HepG2 (cell line): ENCODE results near the gene MRPL38. TPM values are rescaled to one million over a fixed set of nuclear protein-coding genes. Genes with fewer than 3 reads are reported as not detected.

ENCODE experiments used
- DZIP1 ChIP-seq: sonication (generic); formaldehyde crosslinking; IDR thresholded peaks from 2 replicates; pipeline ENCODE4 v1.5.0; 2020; ENCODE audit warnings: mild to moderate bottlenecking, missing genetic modification reagents
- EHMT2 ChIP-seq: fragments of 200-600 bp; sonication (generic); IDR thresholded peaks from 2 replicates; pipeline ENCODE4 v1.7.0; 2017; ENCODE audit warnings: antibody characterized with exemption, low read depth, low read length, borderline replicate concordance
- FOXK2 ChIP-seq: fragments of 450-650 bp; IDR thresholded peaks from 2 replicates; pipeline ENCODE4 v1.6.1; 2016
- HDAC1 ChIP-seq: sonication (generic); formaldehyde crosslinking; IDR thresholded peaks from 2 replicates; pipeline ENCODE4 v1.5.1; 2020; ENCODE audit warnings: mild to moderate bottlenecking, missing genetic modification reagents
- MTA3 ChIP-seq: sonication (generic); formaldehyde crosslinking; IDR thresholded peaks from 2 replicates; pipeline ENCODE4 v1.4.0; 2020; ENCODE audit warnings: missing genetic modification reagents
- MYPOP ChIP-seq: sonication (generic); formaldehyde crosslinking; IDR thresholded peaks from 2 replicates; pipeline ENCODE4 v1.8.1; 2023; ENCODE audit warnings: mild to moderate bottlenecking, moderate library complexity, missing genetic modification reagents
- NCOA5 ChIP-seq: sonication (generic); formaldehyde crosslinking; IDR thresholded peaks from 2 replicates; pipeline ENCODE4 v1.4.0; 2020; ENCODE audit warnings: missing genetic modification reagents
- PAWR ChIP-seq: sonication (generic); formaldehyde crosslinking; IDR thresholded peaks from 2 replicates; pipeline ENCODE4 v1.4.0; 2020; ENCODE audit warnings: missing genetic modification reagents, mild to moderate bottlenecking, borderline replicate concordance
- SOX13 ChIP-seq, 3 experiments: fragments of 450-650 bp in 1 of 3; sonication (generic) in 1 of 3; formaldehyde crosslinking in 1 of 3; IDR thresholded peaks in 2 of 3; conservative IDR thresholded peaks in 1 of 3; 2 replicates each; pipeline versions ENCODE4 v1.5.0 to v1.6.1; 2016 to 2020; ENCODE audit warnings: antibody characterized with exemption in 1 of 3, mild to moderate bottlenecking in 1 of 3, missing compliant biosample characterization in 1 of 3, missing genetic modification reagents in 1 of 3, moderate library complexity in 1 of 3
- TBL1XR1 ChIP-seq: fragments of 150-350 bp; IDR thresholded peaks from 2 replicates; pipeline ENCODE4 v1.6.1; 2014; ENCODE audit warnings: borderline replicate concordance, low read length; ENCODE audit not compliant: partially characterized antibody
- YY1 ChIP-seq: IDR thresholded peaks from 2 replicates; pipeline ENCODE4 v1.6.1; 2011; ENCODE audit warnings: low read length, low read depth, moderate library complexity, mild to moderate bottlenecking; ENCODE audit not compliant: insufficient read depth, insufficient replicate concordance
- ZBED4 ChIP-seq: sonication (generic); formaldehyde crosslinking; IDR thresholded peaks from 2 replicates; pipeline ENCODE4 v1.4.0; 2020; ENCODE audit warnings: missing genetic modification reagents, borderline replicate concordance
- ZNF232 ChIP-seq: sonication (generic); formaldehyde crosslinking; IDR thresholded peaks from 2 replicates; pipeline ENCODE4 v1.4.0; 2020; ENCODE audit warnings: missing genetic modification reagents, borderline replicate concordance
- ZNF331 ChIP-seq: sonication (generic); formaldehyde crosslinking; IDR thresholded peaks from 2 replicates; pipeline ENCODE4 v1.4.0; 2020; ENCODE audit warnings: missing genetic modification reagents
- ZNF431 ChIP-seq: sonication (generic); formaldehyde crosslinking; IDR thresholded peaks from 2 replicates; pipeline ENCODE4 v1.9.0; 2022; ENCODE audit warnings: missing genetic modification reagents, low read depth, mild to moderate bottlenecking, borderline replicate concordance
- ZNF484 ChIP-seq: sonication (generic); formaldehyde crosslinking; IDR thresholded peaks from 2 replicates; pipeline ENCODE4 v1.5.1; 2020; ENCODE audit warnings: mild to moderate bottlenecking, low read depth, missing genetic modification reagents, borderline replicate concordance
- ZNF562 ChIP-seq: sonication (generic); formaldehyde crosslinking; IDR thresholded peaks from 2 replicates; pipeline ENCODE4 v1.8.0; 2022; ENCODE audit warnings: missing genetic modification reagents, borderline replicate concordance
- ZNF615 ChIP-seq: sonication (generic); formaldehyde crosslinking; IDR thresholded peaks from 2 replicates; pipeline ENCODE4 v1.5.0; 2020; ENCODE audit warnings: mild to moderate bottlenecking, missing genetic modification reagents, borderline replicate concordance
- polyA plus RNA-seq, 8 experiments: library from polyadenylated mRNA; depleted of rRNA in 3 of 8; stranded (reverse) in 7 of 8; unstranded in 1 of 8; fragments of >200 nt; fragmentation: Illumina TruSeq in 4 of 8; extraction: Trizol in 4 of 8; gene quantifications; 2 replicates each; pipeline versions ENCODE4 v1.2.1 to v1.2.3, GENCODE V29; 2011 to 2016; ENCODE audit warnings: low read depth in 4 of 8, missing spikeins in 1 of 8, mixed read lengths in 1 of 8; ENCODE audit not compliant: insufficient read depth in 1 of 8
- total RNA-seq, 5 experiments: library from RNA; depleted of rRNA; stranded (reverse); fragments of >200 nt; fragmentation: Illumina TruSeq; extraction: Trizol; gene quantifications; 2 replicates each; pipeline ENCODE4 v1.2.3, GENCODE V29; 2016; ENCODE audit warnings: low read depth in 1 of 5
- TF ChIP-seq, protein P1 (sequence below): sonication (generic); formaldehyde crosslinking; IDR thresholded peaks from 2 replicates; pipeline ENCODE4 v1.5.1; 2020; ENCODE audit warnings: mild to moderate bottlenecking, missing genetic modification reagents, moderate library complexity

MRPL38 gene
- total and polyA plus RNA-seq, 2 of the 13 experiments (the other 11 are each of a cell fraction or from before 2014, with no cell fraction given), result 83.7 to 125 TPM

DNA sequence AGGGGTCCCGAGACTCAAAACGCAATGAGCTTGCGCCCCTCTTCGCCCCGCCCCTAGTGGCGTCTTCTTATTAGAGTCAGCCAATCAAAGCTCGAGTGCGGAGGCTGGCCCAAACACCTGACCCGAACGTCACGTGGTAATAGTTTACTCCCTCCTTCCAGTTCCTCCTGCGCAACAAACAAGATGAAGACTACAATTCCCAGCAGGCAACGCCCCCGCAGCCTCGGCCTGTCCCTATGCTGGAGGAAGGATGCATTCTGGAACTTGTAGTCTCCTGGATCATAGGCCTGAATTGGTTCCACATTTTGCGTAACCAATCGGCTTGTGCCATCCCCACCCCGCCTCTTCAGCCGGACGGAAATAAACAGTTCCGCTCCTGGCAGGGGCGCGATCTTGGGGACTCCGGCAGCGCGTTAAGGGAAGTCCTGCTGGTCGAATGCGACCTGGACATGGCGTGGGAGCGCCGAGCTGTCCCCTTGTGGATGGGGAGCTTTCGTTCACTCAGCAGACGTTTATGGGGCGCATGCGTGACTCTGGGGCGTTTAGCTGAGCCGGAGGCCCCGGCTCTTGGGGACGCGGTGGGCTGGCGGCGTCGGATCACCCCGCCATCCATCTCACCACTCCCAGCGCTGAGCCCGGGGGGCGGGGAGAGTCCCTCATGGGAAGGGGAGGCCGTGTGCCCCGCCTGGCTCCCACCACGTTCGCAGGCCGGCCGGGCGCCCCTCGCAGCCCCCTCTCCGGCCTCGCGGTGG is 49.2 kb downstream of the MRPL38 start, which contains the start of gene WBP2 (continued):
- TF ChIP-seq ZNF484, result peak; percentile 92; the same call in 1 of the 2 replicates
- no peak; the same call in 1 of the 2 replicates for TF ChIP-seq ZNF331 (CRISPR knock-in tag)
- TF ChIP-seq YY1, result peak; percentile 82
- TF ChIP-seq MTA3 (CRISPR knock-in tag), result no peak
- peak; percentile 22; the same call in 1 of the 2 replicates for TF ChIP-seq ZNF431 (CRISPR knock-in tag)
- TF ChIP-seq SOX13 (IDR thresholded peaks at IDR 0.05), result no peak
- TF ChIP-seq SOX13 (CRISPR knock-in tag; conservative IDR thresholded peaks at IDR 0.05 in 1 of 2, IDR thresholded peaks at IDR 0.05 in 1 of 2), result peak in 1 of 2 experiments; percentile 39; a peak in 1 of 4 replicates
- TF ChIP-seq FOXK2, result peak; percentile 78
- TF ChIP-seq ZBED4 (CRISPR knock-in tag), result peak; percentile 33
- TF ChIP-seq PAWR (CRISPR knock-in tag), result no peak
- TF ChIP-seq DZIP1, result no peak
- peak; percentile 96 for TF ChIP-seq HDAC1
- no peak for TF ChIP-seq ZNF562
- TF ChIP-seq ZNF232, result peak; percentile 84; the same call in 1 of the 2 replicates
- peak; percentile 66; the same call in 1 of the 2 replicates for TF ChIP-seq ZNF615
- TF ChIP-seq, protein P1, sequence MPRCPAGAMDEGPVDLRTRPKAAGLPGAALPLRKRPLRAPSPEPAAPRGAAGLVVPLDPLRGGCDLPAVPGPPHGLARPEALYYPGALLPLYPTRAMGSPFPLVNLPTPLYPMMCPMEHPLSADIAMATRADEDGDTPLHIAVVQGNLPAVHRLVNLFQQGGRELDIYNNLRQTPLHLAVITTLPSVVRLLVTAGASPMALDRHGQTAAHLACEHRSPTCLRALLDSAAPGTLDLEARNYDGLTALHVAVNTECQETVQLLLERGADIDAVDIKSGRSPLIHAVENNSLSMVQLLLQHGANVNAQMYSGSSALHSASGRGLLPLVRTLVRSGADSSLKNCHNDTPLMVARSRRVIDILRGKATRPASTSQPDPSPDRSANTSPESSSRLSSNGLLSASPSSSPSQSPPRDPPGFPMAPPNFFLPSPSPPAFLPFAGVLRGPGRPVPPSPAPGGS (CRISPR knock-in tag), result peak; percentile 85
- peak; percentile 65 for TF ChIP-seq MYPOP (CRISPR knock-in tag)
- TF ChIP-seq NCOA5 (CRISPR knock-in tag), result no peak
- peak; percentile 98 for TF ChIP-seq TBL1XR1
- no peak; the same call in 1 of the 2 replicates for TF ChIP-seq EHMT2
